Activated T-helper 2 cell treated with anti-CD3 and anti-CD28 coated beads, Interferon-gamma antibody, Interleukin-2, Interleukin-4, amounts not matched to agents 10 μg/mL and 5 μg/mL and 100 μg/mL, durations not matched to agents 14 hours and 24 hours and 36 hours (primary cell): ENCODE measurements around the gene FIGN. TPM values are rescaled to one million over a fixed set of nuclear protein-coding genes. Genes with fewer than 3 reads are reported as not detected.

Source experiments
- DNase-seq: peaks from one replicate; pipeline ENCODE4 v3.0.0; 2021; ENCODE audit warnings: low spot score
- H3K27ac Mint-ChIP-seq: one replicate; pipeline ENCODE4 v1.8.0; 2021; ENCODE audit warnings: mixed read lengths
- H3K27me3 Mint-ChIP-seq: one replicate; pipeline ENCODE4 v1.8.0; 2021; ENCODE audit warnings: low read depth, mixed read lengths
- H3K36me3 Mint-ChIP-seq: one replicate; pipeline ENCODE4 v1.8.0; 2021; ENCODE audit warnings: low read depth, mixed read lengths
- H3K4me1 Mint-ChIP-seq: one replicate; pipeline ENCODE4 v1.8.0; 2021; ENCODE audit warnings: low read depth, mixed read lengths
- H3K4me3 Mint-ChIP-seq: one replicate; pipeline ENCODE4 v1.8.0; 2021; ENCODE audit warnings: low read depth, mild to moderate bottlenecking, moderate library complexity, mixed read lengths
- H3K9me3 Mint-ChIP-seq: one replicate; pipeline ENCODE4 v1.8.0; 2021; ENCODE audit warnings: mixed read lengths
- intact Hi-C: fragments of 100-400 bp; cut with micrococcal nuclease; formaldehyde crosslinking; loops from one replicate; pipeline ENCODE4 v1.15.1; 2023
- total RNA-seq: library from RNA; stranded (reverse); gene quantifications from 2 replicates; pipeline ENCODE4 v1.2.3, GENCODE V29; 2022

Gene FIGN
- total RNA-seq, 1 donor from 2014 or later = not detected

DNA sequence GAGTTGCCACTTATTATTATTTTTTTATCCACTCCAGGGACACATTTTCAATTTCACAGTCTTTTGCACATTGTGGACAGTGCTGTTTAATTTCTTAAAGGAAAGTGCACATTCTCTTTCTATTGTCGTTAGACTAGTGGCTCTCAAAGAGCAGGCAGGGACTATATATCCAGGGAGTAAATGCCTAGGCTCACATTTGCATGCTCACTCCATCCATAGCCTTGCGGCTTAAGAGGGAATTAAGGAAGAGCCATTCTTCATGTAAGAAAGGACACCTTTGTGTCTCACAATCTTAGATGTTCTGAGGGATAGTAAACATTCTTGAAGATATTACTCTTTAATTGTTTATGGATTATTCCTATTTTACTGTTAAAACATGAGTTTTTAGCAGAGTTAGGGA lies 70.8 kb downstream of the FIGN start:
- intact Hi-C loops = no loop called here
- no peak for DNase-seq
- Mint-ChIP-seq H3K27ac (no peak overlapping the region), H3K4me1 (no peaks in the 10 kb centered on the region), H3K9me3 (peaks cover 5% of the 10 kb centered on the region), H3K4me3 (no peak overlapping the region), H3K27me3 (no peaks in the 10 kb centered on the region), H3K36me3 (no peaks in the 10 kb centered on the region)

DNA sequence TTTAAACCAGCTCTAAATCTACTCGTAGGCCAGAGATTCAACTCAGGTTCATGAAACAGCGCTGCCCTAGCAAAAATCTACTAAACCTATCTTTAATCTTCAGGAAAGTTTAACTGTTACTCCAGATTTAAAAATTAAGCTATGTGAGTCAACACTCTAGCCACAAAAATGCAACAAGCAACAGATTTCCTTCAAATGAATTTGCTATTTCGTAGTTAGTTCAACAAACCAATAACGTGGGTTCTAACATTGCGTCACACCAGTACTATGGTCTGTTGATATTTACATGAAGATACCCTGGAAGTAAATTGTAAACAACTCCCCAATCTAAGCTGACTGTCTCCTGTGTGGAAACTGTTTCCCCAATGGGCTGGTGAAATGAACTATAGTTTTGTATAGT lies 71.2 kb downstream of the FIGN start:
- no peaks in the 10 kb centered on the region for H3K36me3 Mint-ChIP-seq
- no peak overlapping the region for H3K27ac Mint-ChIP-seq
- DNase-seq = no peak
- H3K4me1 Mint-ChIP-seq = no peaks in the 10 kb centered on the region
- peaks cover 5% of the 10 kb centered on the region for H3K9me3 Mint-ChIP-seq
- no peaks in the 10 kb centered on the region for H3K27me3 Mint-ChIP-seq
- intact Hi-C loops = no loop called here
- no peak overlapping the region for H3K4me3 Mint-ChIP-seq

DNA sequence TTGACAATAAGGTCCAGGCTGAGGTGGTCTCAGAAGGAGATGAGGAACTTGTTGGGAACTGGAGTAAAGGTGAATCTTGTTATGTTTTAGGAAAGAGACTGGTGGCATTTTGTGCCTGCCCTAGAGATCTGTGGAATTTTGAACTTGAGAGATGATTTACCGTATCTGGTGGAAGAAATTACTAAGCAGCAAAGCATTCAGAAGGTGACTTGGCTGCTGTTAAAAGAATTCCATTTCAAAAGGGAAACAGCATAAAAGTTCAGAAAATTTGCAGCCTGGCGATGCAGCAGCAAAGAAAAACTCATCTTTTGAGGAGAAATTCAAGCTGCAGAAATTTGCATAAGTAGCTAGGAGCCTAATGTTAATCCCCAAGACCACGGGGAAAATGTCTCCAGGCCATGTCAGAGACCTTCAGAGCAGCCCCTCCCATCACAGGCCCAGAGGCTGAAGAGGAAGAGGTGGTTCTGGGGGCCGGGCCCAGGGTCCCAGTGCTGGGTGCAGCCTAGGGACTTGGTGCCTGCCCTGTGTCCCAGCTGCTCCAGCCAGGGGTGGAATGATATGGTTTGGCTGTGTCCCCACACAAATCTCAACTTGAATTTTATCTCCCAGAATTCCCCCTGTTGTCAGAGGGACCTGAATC lies 73.5 kb downstream of the FIGN start:
- Mint-ChIP-seq H3K4me3 (no peak overlapping the region), H3K27me3 (no peaks in the 10 kb centered on the region), H3K4me1 (no peaks in the 10 kb centered on the region), H3K9me3 (peaks cover 5% of the 10 kb centered on the region), H3K36me3 (no peaks in the 10 kb centered on the region), H3K27ac (no peak overlapping the region)
- DNase-seq = no peak
- intact Hi-C loops = no loop called here

DNA sequence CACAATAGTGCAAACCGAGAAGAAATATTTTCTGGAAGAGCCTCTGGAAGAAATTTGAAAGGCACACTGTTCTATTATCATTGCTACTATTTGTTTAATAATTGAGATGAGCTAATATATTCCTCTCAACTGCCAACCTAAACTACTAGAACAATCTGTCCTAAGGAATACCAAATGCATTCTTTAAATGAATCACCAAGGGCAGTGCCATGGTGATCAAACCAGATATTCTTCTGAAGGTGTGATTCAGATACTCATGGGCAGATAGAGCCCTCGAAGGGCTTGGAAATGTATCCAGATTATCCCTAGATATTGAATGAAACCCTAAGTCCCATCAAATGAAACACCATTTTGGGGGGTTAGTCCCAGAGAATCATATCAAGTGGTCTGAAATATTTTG lies 76.6 kb downstream of the FIGN start:
- no peak for DNase-seq
- H3K9me3 Mint-ChIP-seq = peaks cover 5% of the 10 kb centered on the region
- no peaks in the 10 kb centered on the region for H3K36me3 Mint-ChIP-seq
- intact Hi-C loops = no loop called here
- no peaks in the 10 kb centered on the region for H3K27me3 Mint-ChIP-seq
- no peak overlapping the region for H3K4me3 Mint-ChIP-seq
- no peak overlapping the region for H3K27ac Mint-ChIP-seq
- no peaks in the 10 kb centered on the region for H3K4me1 Mint-ChIP-seq

DNA sequence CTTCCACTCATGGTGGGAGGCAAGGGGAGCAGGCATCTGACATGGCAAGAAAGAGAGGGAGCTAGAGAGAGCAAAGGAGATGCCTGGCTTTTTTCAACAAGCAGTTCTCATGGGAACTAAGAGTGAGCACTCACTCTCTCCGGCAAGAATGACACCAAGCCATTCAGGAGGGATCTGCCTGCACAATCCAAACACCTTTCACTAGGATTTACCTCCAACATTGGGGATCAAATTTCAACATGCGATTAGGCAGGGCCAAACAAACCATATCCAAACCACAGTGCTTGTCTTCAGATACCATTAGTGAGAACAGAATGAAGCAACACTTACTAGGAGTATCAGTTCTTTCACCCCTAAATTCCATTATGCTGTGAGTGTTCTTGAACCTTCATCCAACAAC lies 77.3 kb downstream of the FIGN start:
- no peaks in the 10 kb centered on the region for H3K27me3 Mint-ChIP-seq
- H3K9me3 Mint-ChIP-seq = peaks cover 5% of the 10 kb centered on the region
- H3K4me3 Mint-ChIP-seq = no peak overlapping the region
- intact Hi-C loops = no loop called here
- no peak overlapping the region for H3K27ac Mint-ChIP-seq
- no peaks in the 10 kb centered on the region for H3K4me1 Mint-ChIP-seq
- no peak for DNase-seq
- H3K36me3 Mint-ChIP-seq = no peaks in the 10 kb centered on the region

DNA sequence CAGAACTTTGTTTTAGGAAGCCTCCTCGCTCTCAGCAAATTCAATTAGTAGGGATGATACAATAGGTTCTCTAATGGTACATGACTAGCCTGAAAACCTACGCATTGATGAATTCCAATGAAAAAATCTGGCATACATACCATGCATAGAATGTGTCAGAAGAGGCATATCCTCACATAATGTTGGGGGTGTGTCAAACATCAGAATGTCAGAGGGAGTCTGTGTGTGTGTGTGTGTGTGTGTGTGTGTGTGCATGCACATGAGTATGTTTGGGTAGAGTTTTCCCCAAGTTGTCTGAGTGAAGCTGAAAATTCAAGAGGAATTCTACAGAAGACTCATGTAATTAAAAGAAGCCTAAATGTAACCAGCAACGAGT lies 78.5 kb downstream of the FIGN start:
- Mint-ChIP-seq H3K36me3 (no peaks in the 10 kb centered on the region), H3K27me3 (no peaks in the 10 kb centered on the region), H3K4me1 (no peaks in the 10 kb centered on the region), H3K27ac (no peak overlapping the region), H3K4me3 (no peak overlapping the region), H3K9me3 (peaks cover 5% of the 10 kb centered on the region)
- intact Hi-C loops = no loop called here
- no peak for DNase-seq

DNA sequence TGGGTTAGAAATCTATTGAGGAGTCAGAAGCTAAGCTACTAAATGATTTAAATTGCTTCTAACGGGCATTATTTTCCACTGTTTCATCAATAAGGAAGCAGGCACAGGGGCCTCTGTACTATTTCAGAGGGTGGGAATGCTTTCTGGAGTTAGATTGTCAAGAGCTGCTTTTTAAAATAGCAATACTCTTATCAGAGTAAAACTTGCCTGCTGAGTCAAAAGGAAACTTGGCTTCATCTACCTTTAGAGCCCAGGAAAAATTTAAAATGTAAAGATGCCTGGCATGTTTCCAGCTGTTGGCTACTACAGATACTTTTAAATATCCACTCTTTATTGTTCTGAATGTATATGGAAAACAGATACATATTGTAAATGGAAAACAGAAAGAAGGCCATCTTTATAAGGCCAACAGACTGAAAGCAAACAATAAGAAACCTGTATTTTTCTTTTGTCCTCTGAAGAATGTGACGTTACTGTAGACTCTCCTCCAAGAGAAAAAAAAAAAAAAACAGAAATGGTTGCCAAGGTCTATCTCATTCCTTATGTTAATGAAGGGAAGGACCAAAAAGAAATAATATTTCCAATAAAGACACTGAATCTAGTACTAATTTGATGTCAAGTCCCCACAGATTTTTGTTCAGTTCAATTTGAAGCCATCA lies 79.1 kb downstream of the FIGN start:
- H3K27ac Mint-ChIP-seq = no peak overlapping the region
- H3K4me3 Mint-ChIP-seq = no peak overlapping the region
- intact Hi-C loops = no loop called here

DNA sequence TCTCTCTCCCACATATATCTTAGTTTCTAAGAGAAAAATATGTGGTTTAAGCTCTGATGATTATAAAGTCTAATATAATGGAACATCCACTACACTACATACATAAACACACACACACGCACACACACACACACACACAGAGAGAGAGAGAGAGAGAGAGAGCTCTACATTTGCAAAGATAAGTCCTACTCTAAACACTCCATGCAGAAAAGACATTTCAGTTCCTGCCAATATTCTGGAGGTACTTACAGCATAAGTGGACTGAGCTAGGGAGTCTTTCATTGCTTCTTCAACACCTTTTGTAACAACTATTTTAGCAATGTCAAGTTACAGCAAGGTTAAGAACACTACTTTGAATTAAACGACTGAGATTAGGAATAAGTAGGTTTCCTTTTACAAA lies 80.1 kb downstream of the FIGN start:
- no peaks in the 10 kb centered on the region for H3K27me3 Mint-ChIP-seq
- H3K9me3 Mint-ChIP-seq = no peaks in the 10 kb centered on the region
- H3K27ac Mint-ChIP-seq = no peak overlapping the region
- intact Hi-C loops = no loop called here
- no peaks in the 10 kb centered on the region for H3K36me3 Mint-ChIP-seq
- DNase-seq = no peak
- H3K4me1 Mint-ChIP-seq = no peaks in the 10 kb centered on the region
- no peak overlapping the region for H3K4me3 Mint-ChIP-seq

More for the DNA sequence above, 79.1 kb downstream of the FIGN start:
- DNase-seq = no peak
- H3K9me3 Mint-ChIP-seq = peaks cover 1% of the 10 kb centered on the region
- H3K4me1 Mint-ChIP-seq = no peaks in the 10 kb centered on the region
- H3K36me3 Mint-ChIP-seq = no peaks in the 10 kb centered on the region
- no peaks in the 10 kb centered on the region for H3K27me3 Mint-ChIP-seq

DNA sequence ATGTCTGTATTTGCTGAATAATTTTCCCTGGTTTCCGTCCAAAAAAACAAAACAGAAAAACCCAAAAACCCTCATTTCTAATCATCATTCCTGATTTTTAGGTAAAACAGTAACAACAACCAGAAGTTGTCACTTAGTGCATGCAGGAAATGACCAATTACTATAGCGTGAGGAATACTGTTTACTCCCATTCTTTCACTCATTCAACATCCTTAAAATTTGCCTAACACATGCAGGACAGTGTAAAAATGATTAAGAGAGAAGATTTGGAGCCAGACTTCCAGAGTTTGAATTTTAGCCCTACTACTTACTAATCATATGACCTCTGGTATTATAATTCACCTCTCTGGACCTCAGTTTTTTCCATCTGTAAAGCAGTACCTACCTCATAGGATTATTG lies 83.1 kb downstream of the FIGN start:
- H3K4me1 Mint-ChIP-seq = no peaks in the 10 kb centered on the region
- no peak for DNase-seq
- intact Hi-C loops = no loop called here
- H3K4me3 Mint-ChIP-seq = no peak overlapping the region
- no peaks in the 10 kb centered on the region for H3K9me3 Mint-ChIP-seq
- H3K27me3 Mint-ChIP-seq = no peaks in the 10 kb centered on the region
- no peaks in the 10 kb centered on the region for H3K36me3 Mint-ChIP-seq
- H3K27ac Mint-ChIP-seq = no peak overlapping the region

DNA sequence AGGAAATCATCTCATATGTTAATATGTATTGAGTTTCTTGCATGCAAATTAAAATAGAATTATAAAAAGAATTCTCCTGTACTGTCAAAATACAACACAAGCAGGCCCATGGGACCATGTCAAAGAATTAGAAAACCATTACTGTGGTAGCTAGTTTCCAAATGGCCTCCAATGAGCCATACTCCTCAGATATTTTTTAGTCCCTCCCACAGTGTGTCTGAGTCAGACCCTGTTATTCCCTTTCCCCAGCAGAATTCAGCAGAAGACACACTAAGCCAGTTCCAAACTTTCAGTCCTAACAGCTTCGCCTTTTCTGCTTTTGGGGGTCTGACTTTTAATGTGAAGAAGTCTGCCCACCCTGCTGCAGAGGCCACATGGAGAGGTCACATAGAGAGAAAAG lies 86.7 kb downstream of the FIGN start:
- Mint-ChIP-seq H3K27ac (no peak overlapping the region), H3K36me3 (no peaks in the 10 kb centered on the region), H3K27me3 (no peaks in the 10 kb centered on the region), H3K4me3 (no peak overlapping the region), H3K9me3 (no peaks in the 10 kb centered on the region), H3K4me1 (no peaks in the 10 kb centered on the region)
- no peak for DNase-seq
- intact Hi-C loops = no loop called here

DNA sequence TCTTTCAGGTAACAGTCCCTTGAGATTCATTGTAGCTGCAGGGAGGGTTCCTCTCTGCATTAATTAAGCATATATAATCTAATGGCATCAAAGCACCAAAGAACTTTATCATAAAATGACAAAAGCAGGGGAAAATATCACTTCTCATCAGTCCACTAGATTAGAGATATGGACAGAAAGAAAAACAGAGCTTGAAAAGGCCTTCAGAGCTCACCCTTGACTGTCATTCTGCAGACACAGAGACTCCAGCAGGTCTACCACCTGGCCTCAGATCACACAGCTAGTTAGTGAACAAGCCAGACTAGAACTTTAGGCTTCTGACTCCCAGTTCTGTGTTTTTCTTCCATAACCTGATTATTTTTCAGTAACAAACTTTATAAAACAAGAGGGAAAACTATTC lies 88.5 kb downstream of the FIGN start:
- Mint-ChIP-seq H3K9me3 (no peaks in the 10 kb centered on the region), H3K36me3 (no peaks in the 10 kb centered on the region), H3K27me3 (no peaks in the 10 kb centered on the region), H3K4me1 (no peaks in the 10 kb centered on the region), H3K4me3 (no peak overlapping the region), H3K27ac (no peak overlapping the region)
- intact Hi-C loops = no loop called here
- DNase-seq = no peak

DNA sequence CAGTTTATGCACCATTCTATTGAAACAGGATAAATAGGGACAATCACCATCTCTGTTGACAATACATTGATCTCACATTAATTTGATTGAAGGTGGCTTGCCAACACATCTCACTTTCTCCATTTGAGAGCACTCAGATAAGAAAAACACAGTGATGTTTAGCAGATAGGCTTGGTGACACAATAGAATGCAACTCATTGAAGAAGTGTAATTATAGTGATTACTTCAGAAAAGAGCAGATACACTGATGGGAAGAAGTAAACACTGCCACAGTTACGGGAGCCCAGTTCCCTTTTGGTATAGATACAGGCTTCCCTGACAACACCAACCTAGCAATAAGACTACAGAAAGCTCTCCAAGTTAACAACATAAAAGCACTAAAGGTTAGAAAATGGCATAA lies 89.1 kb downstream of the FIGN start:
- DNase-seq = no peak
- H3K36me3 Mint-ChIP-seq = no peaks in the 10 kb centered on the region
- intact Hi-C loops = no loop called here
- H3K9me3 Mint-ChIP-seq = no peaks in the 10 kb centered on the region
- no peak overlapping the region for H3K4me3 Mint-ChIP-seq
- H3K27me3 Mint-ChIP-seq = no peaks in the 10 kb centered on the region
- no peak overlapping the region for H3K27ac Mint-ChIP-seq
- H3K4me1 Mint-ChIP-seq = no peaks in the 10 kb centered on the region

DNA sequence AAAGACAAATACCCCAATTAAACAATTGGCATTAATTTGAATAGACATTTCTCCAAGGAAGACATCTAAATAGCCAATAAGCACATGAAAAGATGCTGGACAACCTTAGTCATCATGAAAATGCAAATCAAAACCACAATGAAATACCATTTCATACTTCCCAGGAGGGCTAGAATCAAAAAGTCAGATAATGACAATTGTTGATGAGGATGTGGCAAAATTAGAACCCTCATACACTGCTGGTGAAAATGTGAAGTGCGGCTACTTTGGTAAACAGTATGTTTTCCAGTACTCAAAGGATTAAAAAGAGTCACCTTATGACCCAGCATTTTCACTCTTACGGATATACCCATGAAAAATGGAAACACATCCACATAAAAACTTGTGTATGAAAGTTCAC lies 91.6 kb downstream of the FIGN start:
- Mint-ChIP-seq H3K36me3 (no peaks in the 10 kb centered on the region), H3K9me3 (no peaks in the 10 kb centered on the region), H3K27ac (no peak overlapping the region), H3K27me3 (no peaks in the 10 kb centered on the region), H3K4me1 (no peaks in the 10 kb centered on the region), H3K4me3 (no peak overlapping the region)
- intact Hi-C loops = no loop called here
- DNase-seq = no peak

DNA sequence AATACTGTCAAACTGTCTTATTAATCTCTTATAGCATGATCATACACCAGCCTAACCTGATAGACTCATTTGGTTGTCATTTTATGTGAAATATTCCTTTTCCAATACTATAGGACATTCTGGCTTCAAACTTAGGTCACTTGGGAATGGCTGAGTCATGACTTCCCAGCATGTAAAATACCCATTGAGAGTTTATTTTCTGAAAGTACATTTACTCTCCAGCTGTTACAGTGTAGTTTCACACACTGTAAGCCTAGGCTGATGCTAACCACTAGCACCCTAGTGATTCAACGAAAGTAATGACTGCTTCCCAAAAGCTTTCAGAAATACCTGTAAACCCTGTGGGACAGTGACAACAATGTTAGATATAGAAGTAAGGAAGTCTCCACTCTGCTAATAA lies 93.8 kb downstream of the FIGN start:
- no peak overlapping the region for H3K27ac Mint-ChIP-seq
- intact Hi-C loops = no loop called here
- no peaks in the 10 kb centered on the region for H3K27me3 Mint-ChIP-seq

More for the DNA sequence above, 93.8 kb downstream of the FIGN start:
- Mint-ChIP-seq H3K4me3 (no peak overlapping the region), H3K9me3 (no peaks in the 10 kb centered on the region), H3K4me1 (no peaks in the 10 kb centered on the region), H3K36me3 (no peaks in the 10 kb centered on the region)
- no peak for DNase-seq
